GM19351 (cell line): Measurements from ENCODE around the gene DLL3.

Source experiments
- ATAC-seq: cut with Tn5 transposase; IDR thresholded peaks from one replicate; pipeline ENCODE4 v1.9.1; 2021; ENCODE audit warnings: mild to moderate bottlenecking, moderate library complexity; ENCODE audit not compliant: unreplicated experiment

Gene DLL3

DNA sequence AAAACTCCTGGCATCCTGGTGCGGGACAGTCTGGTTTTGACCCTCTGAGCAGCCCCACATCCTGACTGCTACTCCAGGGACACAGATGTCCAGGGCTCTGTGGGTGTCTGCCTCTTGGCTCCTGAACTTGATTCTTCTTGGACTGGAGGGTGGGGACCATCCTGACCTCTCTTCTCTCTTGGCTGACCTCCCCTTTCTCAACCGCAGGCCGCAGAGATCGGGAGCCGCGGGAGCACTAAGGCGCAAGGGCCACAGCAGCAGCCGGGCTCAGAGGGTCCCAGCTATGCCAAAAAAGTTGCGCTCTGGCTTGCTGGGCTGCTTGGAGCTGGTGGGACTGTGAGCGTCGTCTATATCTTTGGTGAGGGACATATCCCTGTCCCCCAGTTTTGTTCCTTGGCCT, 17.1 kb upstream of the DLL3 start:
- no peak for ATAC-seq

- no peak for ATAC-seq
These were observed 15.6 kb upstream of the DLL3 start for GRCh38 chr19:39483141-39483540.

DNA sequence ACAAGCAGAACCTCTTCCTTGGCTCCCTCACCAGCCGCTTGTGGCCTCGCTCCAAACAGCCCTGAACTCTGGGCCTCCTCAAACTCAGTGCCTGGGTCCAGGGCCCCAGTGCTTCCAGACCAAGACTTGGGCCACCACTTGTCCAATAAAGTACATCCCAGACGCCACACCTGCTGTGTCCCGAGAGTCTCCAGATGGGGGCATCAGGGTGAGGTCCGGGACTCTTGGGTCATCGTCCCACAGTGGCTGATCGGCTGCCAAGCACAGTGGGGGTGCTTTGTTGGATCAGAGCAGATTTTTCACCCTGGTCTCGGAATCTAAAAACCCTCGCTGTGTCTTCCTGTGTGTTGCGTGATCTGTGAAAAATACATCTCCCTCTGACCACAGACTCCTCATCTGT, 9.0 kb upstream of the DLL3 start:
- ATAC-seq = no peak

GRCh38 chr19:39492225-39492624, 6.5 kb upstream of the DLL3 start:
- no peak for ATAC-seq

GRCh38 chr19:39492788-39493187, 6.0 kb upstream of the DLL3 start:
- no peak for ATAC-seq

- ATAC-seq = no peak
These were observed 4.1 kb upstream of the DLL3 start for GRCh38 chr19:39494661-39495060.

DNA sequence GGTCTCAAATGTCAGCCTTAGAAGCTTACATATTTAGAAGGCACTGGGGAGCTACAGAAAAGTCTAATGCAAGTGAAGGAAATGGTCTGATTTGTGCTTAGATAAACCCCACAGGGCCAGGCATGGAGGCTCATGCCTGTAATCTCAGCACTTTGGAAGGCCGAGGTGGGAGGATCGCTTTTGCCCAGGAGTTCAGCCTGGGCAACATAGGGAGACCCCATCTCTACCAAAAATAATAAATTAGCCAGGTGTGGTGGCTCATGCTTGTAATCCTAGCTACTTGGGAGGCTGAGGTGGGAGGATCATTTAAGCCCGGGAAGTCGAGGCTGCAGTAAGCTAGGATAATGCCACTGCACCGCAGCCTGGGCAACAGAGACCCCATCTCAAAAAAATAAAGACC, 2.7 kb upstream of the DLL3 start:
- no peak for ATAC-seq

GRCh38 chr19:39497701-39497995, 1.1 kb upstream of the DLL3 start:
- no peak for ATAC-seq

DNA sequence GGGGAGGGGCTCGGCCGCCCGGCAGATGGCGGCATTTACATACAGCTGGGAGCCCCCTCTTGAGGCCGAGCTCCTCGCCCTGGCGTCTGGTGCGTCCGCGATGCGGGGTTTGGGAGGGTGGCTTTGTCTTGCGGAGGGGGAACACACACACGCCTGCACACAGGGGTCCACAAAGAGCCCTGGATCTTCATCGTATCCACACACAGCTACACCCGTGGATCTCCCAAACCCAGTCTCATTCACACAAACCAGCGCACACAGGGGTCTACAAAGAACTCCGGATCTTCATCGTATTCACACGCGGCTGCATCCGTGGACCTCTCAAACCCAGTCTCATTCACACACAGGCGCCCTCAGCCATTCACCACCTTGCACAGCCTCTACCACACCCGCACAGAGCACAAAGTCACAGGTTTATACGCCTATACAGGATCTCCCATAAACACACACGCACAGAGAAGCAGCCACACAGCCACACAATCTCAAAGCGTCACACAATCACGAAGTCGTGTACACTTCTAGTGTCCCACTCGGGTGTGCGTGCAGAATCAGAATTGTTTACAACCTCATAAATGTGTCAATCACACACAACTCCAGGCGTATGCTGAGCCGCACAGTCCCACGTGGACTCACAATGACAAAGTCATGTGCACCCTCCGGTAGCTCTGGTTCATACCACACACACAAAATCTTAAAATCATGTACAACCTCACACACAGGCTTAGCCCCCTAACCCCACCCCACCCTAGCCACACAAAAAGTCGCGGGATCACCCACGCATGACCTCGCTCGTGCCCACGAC, 550 bp upstream of the DLL3 start:
- no peak for ATAC-seq

DNA sequence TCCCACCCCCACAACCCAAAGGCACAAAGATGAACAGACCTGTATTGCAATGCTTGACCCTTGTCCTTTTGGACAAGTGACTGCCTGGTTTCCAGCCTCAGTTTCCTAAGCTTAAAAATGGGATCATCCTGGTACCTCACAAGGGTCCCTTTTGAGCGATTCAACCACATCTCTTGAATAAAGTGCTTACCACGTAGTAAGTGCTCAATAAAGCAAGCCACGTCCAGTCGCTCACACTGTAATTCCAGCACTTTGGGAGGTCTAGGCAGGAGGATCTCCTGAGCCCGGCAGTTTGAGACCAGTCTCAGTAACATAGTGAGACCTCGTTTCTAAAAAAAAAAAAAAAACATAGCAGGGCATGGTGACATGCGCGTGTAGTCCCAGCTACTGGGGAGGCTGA, 1.2 kb downstream of the DLL3 start:
- ATAC-seq = no peak

DNA sequence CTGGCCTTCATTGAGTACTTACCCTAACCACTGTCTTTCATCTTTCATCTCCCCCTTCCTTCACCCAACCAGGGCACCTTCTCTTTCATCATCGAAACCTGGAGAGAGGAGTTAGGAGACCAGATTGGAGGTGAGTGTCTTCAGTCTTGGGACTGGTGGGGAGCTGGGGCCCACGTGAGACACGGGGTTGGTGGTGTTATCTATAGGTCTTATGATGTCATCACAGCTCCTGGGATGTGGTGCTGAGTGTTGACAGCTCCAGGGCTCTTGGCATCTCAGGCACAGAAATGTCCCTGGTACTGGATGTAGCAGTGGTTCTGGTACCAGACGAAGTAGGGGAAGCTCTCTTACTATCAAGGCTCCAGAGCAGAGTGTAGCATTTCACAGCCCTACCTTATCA, 1.8 kb downstream of the DLL3 start:
- no peak for ATAC-seq

GRCh38 chr19:39501340-39501739, 2.6 kb downstream of the DLL3 start:
- ATAC-seq = no peak

- ATAC-seq = no peak
These were observed 4.1 kb downstream of the DLL3 start for GRCh38 chr19:39502640-39503417.

DNA sequence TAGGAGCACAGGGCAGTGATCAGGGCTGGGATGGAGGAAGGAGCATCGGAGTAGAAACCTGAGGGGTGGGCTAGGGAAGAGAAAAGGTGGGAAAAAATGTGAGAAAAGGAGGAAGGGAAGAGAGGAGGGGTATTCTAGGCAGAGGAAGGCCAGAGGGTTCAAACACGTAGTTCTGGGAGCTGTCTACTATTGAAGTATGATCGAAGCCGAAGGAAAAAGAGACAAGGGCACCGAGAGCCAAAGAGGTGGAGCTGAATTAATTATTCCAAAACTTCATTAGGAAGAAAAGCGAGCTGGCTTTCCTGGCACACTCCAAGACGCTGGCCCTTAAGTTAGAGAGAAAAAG, 7.8 kb downstream of the DLL3 start:
- ATAC-seq = no peak

- ATAC-seq = no peak
These were observed 8.4 kb downstream of the DLL3 start for GRCh38 chr19:39506944-39507714.

DNA sequence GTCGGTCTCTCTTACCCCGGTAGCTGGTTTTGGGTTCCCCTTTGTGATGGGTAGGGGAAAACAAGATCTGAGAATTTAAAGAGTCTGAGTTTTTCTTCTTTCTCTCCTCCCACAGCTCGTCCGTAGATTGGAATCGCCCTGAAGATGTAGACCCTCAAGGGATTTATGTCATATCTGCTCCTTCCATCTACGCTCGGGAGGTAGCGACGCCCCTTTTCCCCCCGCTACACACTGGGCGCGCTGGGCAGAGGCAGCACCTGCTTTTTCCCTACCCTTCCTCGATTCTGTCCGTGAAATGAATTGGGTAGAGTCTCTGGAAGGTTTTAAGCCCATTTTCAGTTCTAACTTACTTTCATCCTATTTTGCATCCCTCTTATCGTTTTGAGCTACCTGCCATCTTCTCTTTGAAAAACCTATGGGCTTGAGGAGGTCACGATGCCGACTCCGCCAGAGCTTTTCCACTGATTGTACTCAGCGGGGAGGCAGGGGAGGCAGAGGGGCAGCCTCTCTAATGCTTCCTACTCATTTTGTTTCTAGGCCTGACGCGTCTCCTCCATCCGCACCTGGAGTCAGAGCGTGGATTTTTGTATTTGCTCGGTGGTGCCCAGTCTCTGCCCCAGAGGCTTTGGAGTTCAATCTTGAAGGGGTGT, 9.1 kb downstream of the DLL3 start:
- no peak for ATAC-seq

GRCh38 chr19:39508629-39509028, 9.9 kb downstream of the DLL3 start:
- ATAC-seq = no peak

GRCh38 chr19:39509233-39509632, 10.5 kb downstream of the DLL3 start:
- ATAC-seq = no peak

GRCh38 chr19:39512988-39513387, 14.2 kb downstream of the DLL3 start:
- ATAC-seq = no peak

DNA sequence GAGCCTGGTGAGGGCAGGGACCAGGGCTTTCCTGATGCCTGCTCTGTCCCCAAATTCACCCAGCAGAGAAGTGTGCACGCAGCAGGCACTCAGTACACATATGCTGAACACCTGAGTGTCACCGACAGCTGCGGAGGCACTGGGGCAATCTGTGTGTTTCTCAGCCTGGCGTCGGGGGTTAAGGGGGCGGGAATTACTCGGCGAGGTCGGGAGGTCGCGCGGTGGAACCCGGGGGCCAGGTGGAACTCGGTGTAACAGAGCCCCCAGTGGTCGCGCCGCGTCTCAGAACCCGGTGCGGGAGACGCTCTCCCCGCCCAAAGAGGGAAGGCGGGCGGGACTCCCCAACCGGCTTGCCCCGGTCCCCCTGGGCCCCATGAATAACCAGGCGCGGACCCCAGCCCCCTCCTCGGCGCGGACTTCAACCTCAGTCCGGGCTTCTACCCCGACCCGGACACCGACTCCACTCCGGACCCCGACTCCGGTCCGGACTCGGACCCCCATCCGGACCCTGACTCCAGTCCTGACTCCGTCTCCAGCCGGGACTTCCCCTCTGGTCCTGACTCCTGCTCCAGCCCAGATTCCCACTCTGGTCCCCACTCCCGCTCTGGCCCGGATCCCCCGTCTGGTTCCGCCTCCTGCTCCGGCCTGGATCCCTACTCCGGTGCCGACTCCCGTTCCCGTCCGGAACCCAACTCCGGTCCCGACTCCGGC, 16.2 kb downstream of the DLL3 start, which contains the start of gene SELENOV:
SELENOV (plus strand) TSS at position 300 of the 711 bp plus-strand sequence; CDS start at position 374, 74 bp downstream.
- no peak for ATAC-seq
